GM21737 (cell line): ENCODE data around the gene ATP6V0A1.
"Not testable (repeated sequence)": the region's sequence is repeated elsewhere in the genome, so short reads cannot be mapped to it uniquely, and the experiment has no call there.

Source experiments
- ATAC-seq: cut with Tn5 transposase; IDR thresholded peaks from one replicate; pipeline ENCODE4 v1.9.1; 2021; ENCODE audit warnings: mild to moderate bottlenecking, moderate library complexity; ENCODE audit not compliant: unreplicated experiment

The ATP6V0A1 gene

DNA sequence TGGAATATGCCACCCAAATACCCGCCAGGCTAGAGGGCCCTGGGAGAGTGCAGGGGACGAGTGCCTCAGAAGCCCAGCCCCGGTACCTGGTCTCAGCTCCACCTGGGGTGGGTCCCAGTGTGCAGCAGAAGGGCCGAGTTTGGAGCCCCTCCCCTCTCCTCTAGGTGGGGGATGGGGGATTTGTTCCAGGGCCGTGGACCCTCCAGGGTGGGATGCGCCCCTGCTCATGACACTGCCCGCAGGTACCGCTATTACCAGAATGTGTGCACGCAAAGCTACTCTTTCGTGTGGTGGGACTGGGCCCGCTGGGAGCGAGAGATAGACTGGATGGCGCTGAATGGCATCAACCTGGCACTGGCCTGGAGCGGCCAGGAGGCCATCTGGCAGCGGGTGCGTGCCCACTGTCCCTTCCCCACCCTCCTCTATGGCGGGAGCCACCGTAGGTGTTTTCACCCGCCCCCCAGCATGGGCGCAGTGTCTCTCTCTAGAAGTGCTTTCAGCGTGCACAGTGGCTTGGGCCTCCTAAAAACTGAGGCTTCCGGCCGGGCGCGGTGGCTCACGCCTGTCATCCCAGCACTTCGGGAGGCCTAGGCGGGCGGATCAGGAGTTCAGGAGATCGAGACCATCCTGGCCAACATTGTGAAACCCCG, 78.6 kb downstream of the ATP6V0A1 start:
- ATAC-seq = no peak

DNA sequence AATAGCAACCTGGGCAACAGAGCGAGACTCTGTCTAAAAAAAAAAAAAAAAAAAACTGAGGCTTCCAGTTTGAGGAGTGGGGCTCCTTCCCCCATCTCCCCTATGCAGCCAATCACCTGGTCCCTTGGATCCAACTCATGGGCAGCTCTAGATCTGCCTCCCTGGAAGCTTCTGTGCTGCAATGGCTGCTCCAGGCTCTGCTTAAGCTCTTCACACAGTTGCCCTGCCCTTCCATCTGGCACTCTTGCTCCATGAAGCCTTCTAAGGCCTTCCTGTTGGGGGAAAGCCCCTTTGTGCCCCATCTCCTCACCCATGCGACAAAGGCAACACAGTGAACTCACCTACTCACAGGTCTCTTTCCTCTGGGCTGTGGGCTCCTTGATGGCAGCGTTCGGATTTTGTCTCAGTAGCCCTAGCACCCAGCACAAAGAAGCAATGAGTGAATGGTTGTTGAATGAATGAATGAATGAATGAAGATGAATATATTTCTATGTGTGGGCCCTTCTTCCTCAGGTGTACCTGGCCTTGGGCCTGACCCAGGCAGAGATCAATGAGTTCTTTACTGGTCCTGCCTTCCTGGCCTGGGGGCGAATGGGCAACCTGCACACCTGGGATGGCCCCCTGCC, 79.3 kb downstream of the ATP6V0A1 start:
- ATAC-seq = no peak

DNA sequence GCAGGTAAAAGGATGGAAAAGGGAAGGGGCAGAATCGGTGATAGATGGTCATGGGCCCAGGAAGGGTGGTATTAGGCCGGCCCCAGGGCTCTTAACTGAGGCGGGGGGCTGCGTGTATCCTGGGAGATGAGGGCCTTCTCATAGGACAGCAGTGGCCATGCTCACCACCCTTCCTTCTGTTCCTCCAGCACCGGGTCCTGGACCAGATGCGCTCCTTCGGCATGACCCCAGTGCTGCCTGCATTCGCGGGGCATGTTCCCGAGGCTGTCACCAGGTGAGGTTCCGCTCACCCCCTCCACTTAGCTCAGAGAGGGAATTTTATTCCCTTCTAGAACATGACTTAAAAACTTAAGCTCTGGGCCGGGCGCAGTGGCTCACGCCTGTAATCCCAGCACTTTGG, 79.8 kb downstream of the ATP6V0A1 start:
- ATAC-seq = no peak

DNA sequence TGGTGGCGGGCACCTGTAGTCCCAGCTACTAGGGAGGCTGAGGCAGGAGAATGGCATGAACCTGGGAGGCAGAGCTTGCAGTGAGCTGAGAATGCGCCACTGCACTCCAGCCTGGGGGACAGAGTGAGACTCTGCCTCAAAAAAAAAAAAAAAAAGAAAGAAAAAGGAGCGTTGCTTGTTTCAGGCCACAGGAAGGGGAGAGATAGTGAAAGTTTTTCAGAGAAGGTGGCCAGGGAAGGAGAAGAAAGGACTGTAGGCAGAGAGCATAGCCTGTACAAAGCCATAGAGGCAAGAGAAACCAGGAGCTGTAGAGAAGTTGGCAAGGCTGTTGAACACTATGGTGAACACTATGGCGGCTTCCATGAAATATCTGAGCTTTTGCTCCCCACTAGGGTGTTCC, 81.9 kb downstream of the ATP6V0A1 start:
- not testable (repeated sequence) for ATAC-seq

DNA sequence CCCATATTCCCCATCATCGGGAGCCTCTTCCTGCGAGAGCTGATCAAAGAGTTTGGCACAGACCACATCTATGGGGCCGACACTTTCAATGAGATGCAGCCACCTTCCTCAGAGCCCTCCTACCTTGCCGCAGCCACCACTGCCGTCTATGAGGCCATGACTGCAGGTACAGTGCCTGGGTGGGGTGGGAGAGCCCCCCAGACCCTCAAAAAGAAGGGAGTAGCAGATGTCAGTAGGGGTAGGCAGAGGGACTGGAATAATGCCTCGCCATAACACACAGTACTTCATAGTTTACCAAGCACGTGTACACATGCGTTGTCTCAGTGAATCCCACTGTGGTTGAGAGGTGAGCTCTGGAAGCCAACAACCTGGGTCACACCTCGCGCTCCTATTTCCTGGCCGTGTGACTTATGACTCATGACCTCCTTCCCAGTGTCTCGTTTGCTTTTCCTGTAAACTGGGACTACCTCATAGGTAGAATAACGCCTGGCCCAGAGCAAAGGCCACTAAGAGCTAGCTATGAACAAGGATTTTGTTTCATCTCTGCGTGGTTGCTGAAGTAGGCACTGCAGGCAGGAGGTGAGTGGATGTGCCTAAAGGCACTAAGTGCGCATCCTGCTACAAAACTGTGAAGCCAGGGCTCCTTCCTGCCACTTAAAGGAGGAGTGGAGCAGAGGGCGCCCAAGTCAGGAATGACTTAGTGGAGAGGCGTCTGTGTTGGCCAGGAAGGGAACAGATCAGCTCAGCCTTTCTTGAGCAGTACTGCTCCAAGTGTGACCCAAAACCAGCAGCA, 82.6 kb downstream of the ATP6V0A1 start:
- ATAC-seq = no peak

DNA sequence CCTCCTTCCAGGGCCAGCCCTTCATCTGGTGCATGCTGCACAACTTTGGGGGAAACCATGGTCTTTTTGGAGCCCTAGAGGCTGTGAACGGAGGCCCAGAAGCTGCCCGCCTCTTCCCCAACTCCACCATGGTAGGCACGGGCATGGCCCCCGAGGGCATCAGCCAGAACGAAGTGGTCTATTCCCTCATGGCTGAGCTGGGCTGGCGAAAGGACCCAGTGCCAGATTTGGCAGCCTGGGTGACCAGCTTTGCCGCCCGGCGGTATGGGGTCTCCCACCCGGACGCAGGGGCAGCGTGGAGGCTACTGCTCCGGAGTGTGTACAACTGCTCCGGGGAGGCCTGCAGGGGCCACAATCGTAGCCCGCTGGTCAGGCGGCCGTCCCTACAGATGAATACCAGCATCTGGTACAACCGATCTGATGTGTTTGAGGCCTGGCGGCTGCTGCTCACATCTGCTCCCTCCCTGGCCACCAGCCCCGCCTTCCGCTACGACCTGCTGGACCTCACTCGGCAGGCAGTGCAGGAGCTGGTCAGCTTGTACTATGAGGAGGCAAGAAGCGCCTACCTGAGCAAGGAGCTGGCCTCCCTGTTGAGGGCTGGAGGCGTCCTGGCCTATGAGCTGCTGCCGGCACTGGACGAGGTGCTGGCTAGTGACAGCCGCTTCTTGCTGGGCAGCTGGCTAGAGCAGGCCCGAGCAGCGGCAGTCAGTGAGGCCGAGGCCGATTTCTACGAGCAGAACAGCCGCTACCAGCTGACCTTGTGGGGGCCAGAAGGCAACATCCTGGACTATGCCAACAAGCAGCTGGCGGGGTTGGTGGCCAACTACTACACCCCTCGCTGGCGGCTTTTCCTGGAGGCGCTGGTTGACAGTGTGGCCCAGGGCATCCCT, 84.8 kb downstream of the ATP6V0A1 start:
- no peak for ATAC-seq

DNA sequence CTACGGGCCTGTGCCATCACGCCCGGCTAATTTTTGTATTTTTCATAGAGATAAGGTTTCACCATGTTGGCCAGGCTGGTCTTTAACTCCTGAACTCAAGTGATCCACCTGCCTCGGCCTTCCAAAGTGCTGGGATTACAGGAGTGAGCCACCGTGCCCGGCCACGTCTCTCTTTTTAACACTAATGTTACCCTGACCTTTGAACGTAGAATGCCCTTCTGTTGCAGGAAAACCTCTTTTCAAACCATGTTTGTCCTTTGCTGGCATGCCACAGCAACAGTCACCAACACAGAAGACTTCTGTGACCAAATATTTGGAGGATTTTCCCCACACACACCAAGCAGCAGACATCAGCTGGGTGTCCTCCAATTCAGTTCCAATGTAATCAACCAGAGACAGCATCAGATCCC, 86.2 kb downstream of the ATP6V0A1 start:
- no peak for ATAC-seq

DNA sequence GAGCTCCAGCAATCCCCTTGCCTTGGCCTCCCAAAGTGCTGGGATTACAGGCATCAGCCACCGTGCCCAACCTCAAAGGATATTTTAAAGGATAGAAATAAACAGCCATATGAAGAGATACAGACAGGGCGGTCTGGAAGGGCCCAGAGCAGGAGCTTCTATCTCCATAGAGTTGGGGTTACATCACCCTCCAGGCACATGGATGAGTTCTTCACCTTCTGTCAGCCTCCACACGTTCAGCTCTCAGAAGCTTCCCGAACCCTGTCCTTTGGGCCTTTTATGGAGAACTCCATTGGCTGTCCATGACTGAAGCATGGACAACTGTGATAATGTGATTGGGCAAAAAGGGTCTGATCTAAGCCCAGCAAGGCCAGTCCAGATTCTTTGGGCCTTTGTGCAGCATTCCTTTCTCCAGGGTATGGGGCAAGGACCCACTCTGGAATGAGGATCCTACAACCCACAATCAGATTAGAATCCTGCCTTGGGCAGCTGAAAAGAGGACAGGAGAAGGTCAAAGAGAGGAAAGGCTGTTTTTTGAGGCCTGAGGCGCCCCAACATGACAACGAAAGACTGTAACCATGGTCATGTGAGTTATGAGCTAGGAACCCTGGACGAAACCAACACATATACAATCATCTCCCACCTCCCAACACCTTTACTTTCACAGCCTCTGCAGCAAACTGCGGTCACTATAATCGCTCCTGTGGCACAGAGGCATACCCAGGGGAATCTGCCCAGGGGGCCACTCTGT, 87.3 kb downstream of the ATP6V0A1 start:
- ATAC-seq = not testable (repeated sequence)

DNA sequence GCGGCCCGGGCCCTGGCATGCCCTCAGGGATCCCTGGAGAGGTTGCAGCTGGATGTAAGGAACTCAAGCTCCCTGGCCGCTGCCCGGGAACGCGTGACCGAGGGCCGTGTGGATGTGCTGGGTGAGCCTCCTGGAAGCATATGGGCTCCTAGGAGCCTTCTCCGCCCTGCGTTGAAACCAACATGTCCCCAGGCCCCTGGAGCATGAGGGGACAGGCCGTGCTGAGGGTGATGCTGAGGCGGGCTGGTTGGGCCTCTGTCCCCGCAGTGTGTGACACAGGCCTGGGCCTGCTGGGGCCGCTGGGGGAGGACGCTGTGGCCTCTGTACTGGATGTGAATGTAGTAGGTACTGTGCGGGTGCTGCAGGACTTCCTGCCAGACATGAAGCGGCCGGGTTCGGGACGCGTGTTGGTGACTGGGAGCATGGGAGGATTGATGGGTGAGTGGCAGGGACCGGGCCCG, 88.4 kb downstream of the ATP6V0A1 start:
- no peak for ATAC-seq

DNA sequence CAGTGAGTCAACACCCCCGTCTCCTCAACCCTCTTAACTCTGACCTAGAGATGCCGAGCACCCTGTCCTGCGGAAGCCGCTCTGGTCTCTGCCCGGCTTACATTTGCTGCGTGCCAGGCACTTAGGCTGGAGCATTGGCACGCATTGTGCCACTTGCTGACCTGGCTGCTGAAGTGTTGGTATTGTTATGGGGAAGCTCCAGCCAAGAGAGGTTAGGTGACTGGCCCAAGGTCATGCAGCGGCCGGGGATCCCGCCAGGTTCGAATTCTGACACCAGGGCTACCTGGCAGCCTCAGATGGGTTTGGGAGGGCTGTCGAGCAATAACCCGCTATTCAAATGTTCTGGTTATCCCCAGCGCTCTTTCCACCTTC, 89.0 kb downstream of the ATP6V0A1 start:
- no peak for ATAC-seq

DNA sequence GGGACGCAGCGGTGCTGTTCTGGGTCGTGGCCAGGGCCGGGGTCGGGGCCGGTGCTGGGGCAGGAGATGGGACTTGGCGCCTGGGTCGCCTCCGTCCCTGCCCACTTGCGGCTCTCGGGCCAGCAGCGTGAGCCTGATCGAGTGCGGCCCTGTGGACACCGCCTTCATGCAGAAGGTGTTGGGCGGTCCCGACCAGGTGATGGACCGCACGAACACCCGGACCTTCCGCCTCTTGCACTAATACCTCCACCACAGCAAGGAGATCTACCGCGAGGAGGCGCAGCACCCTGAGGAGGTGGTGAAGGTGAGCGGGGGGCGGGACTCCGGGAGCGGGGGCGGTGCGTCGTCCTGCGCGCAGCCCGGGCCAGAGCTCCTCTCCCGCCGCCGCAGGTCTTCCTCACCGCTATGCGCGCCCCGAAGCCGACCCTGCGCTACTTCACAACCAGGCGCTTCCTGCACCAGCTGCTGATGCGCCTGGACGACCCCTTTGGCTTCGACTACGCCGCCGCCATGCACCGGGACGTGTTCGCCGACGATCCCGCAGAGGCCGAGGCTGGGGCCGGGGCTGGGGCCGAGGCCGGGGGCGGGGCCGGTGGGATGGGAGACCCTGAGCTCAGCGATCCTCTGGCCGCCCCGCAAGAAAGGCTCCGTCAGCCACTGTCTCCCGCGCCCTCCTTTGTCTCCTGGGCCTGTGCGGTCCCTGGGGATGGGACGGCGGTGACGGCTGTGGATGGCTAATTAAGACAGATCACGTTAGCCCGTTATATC, 89.6 kb downstream of the ATP6V0A1 start:
- ATAC-seq = peak; percentile 56

DNA sequence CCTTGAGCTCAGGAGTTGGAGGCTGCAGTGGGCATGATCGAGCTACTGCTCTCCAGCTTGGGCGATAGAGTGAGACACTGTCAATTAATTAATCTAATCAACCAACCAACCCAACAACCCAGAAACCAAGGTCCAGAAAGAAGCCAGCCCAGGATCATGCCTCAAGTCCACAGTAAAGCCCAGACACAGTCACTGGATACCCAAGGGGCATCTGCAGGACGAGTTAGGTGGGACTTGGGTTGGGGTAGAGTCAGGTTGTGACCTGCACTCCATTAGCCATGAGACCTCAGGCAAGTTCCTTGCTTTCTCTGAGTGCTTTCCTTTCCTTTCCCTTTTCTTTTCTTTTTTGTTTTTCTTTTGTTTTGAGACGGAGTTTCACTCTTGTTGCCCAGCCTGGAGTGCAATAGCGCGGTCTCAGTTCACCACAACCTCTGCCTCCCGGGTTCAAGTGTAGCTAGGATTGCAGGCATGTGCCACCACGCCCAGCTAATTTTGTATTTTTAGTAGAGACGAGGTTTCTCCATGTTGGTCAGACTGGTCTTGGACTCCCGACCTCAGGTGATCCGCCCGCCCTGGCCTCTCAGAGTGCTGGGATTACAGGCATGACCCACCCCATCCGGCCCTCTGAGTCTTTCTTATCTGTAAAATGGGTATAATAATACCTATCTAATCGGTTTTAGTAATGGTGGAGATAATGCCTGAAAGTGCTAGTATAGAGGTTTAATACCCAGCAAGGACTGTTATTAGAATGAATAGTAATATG, 90.5 kb downstream of the ATP6V0A1 start:
- ATAC-seq = no peak

DNA sequence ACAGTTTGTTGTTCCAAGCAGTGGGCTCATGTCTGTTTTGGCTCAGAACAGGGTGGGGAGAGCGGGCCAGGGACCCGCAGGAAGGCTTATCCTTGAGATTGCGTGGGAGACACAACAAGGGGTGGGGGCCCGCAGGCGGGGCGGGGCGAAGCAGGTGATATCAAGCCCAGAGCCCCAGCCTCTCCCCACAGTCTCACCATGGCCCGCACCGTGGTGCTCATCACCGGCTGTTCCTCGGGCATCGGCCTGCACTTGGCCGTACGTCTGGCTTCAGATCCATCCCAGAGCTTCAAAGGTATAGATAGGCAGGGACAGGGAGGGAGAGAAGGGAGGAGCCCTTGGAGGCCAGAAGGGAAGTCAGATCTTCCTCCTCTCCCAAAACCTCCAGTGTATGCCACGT, 94.1 kb downstream of the ATP6V0A1 start, which contains the start of gene HSD17B1:
Gene HSD17B1 (plus strand): TSS at position 188 of the 400 bp plus-strand sequence. CDS start 11 bp downstream, at position 199.
- not testable (repeated sequence) for ATAC-seq

DNA sequence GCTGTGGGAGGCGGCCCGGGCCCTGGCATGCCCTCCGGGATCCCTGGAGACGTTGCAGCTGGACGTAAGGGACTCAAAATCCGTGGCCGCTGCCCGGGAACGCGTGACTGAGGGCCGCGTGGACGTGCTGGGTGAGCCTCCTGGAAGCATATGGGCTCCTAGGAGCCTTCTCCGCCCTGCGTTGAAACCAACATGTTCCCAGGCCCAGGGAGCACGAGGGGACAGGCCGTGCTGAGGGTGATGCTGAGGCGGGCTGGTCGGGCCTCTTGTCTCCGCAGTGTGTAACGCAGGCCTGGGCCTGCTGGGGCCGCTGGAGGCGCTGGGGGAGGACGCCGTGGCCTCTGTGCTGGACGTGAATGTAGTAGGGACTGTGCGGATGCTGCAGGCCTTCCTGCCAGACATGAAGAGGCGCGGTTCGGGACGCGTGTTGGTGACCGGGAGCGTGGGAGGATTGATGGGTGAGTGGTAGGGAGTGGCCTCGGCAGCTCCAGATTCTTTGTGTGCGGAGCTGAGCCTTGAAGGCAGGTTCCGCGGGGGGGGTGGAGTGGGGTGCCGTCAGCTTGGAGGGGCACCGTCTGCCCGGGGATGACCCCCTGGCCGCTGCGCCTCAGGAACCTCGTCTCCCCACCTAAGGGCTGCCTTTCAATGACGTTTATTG, 94.6 kb downstream of the ATP6V0A1 start:
- no peak for ATAC-seq

DNA sequence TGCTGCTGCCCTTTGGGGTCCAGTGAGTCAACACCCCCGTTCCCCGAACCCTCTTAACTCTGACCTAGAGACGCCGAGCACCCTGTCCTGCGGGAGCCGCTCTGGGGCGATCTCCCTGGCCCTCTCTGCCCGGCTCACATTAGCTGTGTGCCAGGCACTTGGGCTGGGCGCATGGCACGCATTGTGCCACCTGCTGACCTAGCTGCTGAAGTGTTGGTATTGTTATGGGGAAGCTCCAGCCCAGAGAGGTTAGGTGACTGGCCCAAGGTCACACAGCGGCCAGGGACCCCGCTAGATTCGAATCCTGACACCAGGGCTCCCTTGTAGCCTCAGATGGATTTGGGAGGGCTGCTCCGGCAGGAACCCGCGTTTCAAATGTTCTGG, 95.2 kb downstream of the ATP6V0A1 start:
- ATAC-seq = no peak

DNA sequence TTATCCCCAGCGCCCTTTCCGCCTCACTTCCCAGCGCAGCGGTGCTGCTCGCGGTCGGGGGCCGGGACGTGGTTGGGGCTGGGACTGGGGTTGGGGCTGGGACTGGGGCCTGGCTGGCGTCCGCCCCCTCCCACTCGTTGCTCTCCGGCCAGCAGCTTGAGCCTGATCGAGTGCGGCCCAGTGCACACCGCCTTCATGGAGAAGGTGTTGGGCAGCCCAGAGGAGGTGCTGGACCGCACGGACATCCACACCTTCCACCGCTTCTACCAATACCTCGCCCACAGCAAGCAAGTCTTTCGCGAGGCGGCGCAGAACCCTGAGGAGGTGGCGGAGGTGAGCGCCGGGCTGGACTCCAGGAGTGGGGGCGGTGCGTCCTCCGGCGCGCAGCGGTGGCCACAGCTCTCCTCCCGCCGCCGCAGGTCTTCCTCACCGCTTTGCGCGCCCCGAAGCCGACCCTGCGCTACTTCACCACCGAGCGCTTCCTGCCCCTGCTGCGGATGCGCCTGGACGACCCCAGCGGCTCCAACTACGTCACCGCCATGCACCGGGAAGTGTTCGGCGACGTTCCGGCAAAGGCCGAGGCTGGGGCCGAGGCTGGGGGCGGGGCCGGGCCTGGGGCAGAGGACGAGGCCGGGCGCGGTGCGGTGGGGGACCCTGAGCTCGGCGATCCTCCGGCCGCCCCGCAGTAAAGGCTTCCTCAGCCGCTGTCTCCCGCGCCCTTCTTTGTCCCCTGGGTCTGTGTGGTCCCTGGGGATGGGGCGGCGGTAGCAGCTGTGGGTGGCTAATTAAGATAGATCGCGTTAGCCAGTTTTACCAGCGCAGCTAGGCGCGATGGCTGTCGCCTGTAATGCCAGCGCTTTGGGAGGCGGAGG, 95.8 kb downstream of the ATP6V0A1 start:
- peak; percentile 77 for ATAC-seq

DNA sequence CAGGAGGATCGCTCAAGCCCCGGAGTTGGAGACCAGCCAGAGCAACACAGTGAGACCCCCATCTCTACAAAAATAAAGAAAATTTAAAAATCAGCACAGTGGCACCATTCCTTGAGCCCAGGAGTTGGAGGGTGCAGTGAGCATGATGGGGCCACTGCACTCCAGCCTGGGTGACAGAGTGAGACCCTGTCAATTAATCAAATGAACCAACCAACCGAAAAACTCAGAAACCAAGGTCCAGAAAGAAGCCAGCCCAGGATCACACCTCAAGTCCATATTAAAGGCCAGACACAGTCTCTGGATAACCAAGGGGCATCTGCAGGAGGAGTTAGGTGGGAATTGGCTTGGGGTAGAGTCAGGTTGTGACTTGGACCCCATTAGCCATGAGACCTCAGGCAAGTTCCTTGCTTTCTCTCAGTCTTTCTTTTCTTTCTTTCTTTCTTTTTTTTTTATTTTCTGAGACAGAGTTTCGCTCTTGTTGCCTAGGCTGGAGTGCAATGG, 96.5 kb downstream of the ATP6V0A1 start:
- ATAC-seq = no peak
